Stimulated activated CD4-positive, alpha-beta T cell treated with anti-CD3 and anti-CD28 coated beads, Interleukin-1b, Interleukin-23, amount 100 ng/mL, for 1 hour (primary cell): ENCODE results near the gene FHIT.

ENCODE experiments used
- DNase-seq, 2 donors: peaks; one replicate each; pipeline ENCODE4 v3.0.0-alpha.2; 2020; ENCODE audit warnings: low read depth in 2 of 2

FHIT gene

GRCh38 chr3:59772416-59773408 is 1478.5 kb downstream of the FHIT start:
- no peak for DNase-seq

GRCh38 chr3:59771768-59772181 is 1479.5 kb downstream of the FHIT start:
- no peak for DNase-seq

- no peak for DNase-seq
Measured at GRCh38 chr3:59769127-59769750, 1482.0 kb downstream of the FHIT start.

- DNase-seq = no peak
Measured at GRCh38 chr3:59766200-59766872, 1484.9 kb downstream of the FHIT start.

GRCh38 chr3:59764171-59764570 is 1487.1 kb downstream of the FHIT start:
- DNase-seq = no peak

- no peak for DNase-seq
Measured at GRCh38 chr3:59762941-59763340, 1488.3 kb downstream of the FHIT start.

- DNase-seq = no peak
Measured at GRCh38 chr3:59759298-59760031, 1491.8 kb downstream of the FHIT start.

- DNase-seq = no peak
Measured at GRCh38 chr3:59758672-59759071, 1492.6 kb downstream of the FHIT start.

GRCh38 chr3:59756934-59757333 is 1494.3 kb downstream of the FHIT start:
- DNase-seq = no peak

GRCh38 chr3:59754456-59755129 is 1496.7 kb downstream of the FHIT start:
- DNase-seq = no peak

- no peak for DNase-seq
Measured at GRCh38 chr3:59753808-59754450, 1497.3 kb downstream of the FHIT start.

GRCh38 chr3:59752925-59753324 is 1498.3 kb downstream of the FHIT start:
- DNase-seq = no peak

- no peak for DNase-seq
Measured at GRCh38 chr3:59751606-59752005, 1499.6 kb downstream of the FHIT start.

- no peak for DNase-seq
Measured at GRCh38 chr3:59750391-59750790, 1500.9 kb downstream of the FHIT start.

GRCh38 chr3:59749291-59749690 is 1502.0 kb downstream of the FHIT start:
- DNase-seq = no peak

- no peak for DNase-seq
Measured at GRCh38 chr3:59746585-59746984, 1504.7 kb downstream of the FHIT start.

- DNase-seq = no peak
Measured at GRCh38 chr3:59737241-59737640, 1514.0 kb downstream of the FHIT start.

GRCh38 chr3:59734061-59734460 is 1517.2 kb downstream of the FHIT start:
- DNase-seq = no peak

- no peak for DNase-seq
Measured at GRCh38 chr3:59733041-59733809, 1518.0 kb downstream of the FHIT start.

- DNase-seq = no peak
Measured at GRCh38 chr3:59731943-59732342, 1519.3 kb downstream of the FHIT start.
